NCI-H2227 treated with DMSO at 0.1 percent for 48 hours (cell line): Measurements from ENCODE around the gene TRPV4.

ENCODE experiments used
- DNase-seq: peaks from one replicate; lab custom pipeline; 2025; lab: John Stamatoyannopoulos, UW

TRPV4 gene

GRCh38 chr12:109739747-109740693 is 93.2 kb downstream of the TRPV4 start:
- DNase-seq, result peak; percentile 24

DNA sequence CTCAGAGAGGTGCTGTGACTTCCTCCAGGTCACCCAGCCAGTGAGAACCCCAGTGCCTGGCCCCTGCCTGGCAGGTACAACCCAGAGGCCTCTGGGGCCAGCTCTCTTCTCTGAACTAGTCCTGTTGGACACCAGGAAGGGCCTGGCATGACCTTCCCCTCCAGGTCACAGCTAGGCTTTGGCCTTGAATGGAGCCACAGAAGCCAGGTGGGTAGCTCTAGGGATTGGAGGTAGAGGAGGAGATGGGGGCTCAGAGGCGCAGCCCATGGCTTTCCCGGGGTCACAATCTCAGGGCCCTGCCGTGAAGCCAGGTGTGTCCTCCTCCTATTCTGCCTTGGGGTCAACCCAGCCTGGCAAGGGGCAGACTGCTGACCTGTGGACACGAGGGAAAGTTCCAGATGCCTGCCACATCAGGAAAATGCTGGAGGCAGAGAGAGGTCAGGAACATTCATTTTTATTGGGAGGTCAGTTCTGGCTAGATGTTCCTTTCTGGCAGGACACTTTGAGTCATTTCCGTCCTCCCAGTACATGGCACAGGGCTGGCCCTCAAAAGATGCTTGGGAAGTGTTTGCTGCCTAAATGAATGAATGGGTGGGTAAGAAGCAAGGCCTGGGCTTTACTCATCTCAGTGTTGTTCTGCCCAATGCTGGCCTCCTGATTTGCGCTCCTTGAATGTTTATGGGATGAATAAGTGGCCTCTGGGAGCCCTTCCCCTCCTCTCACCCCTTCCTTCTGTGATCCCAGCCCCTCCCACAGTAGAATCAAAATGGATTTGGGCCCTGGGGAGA is 94.1 kb downstream of the TRPV4 start:
- no peak for DNase-seq

DNA sequence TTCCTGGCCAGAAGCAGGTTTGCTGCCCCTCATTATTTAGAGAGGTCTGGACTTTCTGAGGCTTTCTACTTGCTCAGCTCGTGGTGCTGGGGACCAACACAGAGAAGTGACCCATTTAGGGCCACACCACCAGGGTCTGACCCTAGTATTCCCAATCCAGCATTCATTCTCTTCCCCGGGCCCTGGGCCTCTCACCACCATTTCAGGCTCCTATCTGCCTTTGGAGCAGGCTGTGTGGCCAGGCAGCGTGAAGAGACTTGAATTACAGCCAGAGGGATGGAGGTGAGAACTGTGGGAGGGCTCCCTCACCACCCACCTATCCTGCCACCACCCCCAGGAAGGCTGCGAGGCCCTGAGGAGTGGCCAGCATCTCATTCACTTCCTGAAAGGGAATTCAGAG is 95.0 kb downstream of the TRPV4 start:
- DNase-seq, result no peak

DNA sequence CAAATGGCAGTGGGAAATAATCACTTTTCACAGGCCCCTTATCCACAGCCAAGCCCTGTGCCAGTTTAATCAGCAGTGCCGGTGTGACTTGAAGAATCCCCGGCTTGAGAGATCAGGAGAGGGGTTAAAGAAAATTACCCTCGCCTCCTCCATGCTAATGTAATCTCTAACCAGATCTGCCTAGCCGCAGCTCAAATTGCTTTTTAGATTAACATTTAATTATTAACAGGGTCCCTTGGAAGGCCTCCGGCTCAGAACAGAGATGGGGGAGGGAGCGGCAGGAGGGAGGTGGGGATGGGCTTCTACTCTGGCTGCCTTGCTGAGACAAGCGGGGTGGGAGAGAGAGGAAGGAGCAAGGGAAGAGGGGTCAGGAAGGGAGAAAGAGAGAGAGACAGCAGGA is 95.6 kb downstream of the TRPV4 start:
- peak; percentile 63 for DNase-seq

- no peak for DNase-seq
Observed at GRCh38 chr12:109737126-109737525, 96.1 kb downstream of the TRPV4 start.

GRCh38 chr12:109736552-109737108 is 96.6 kb downstream of the TRPV4 start:
- DNase-seq, result peak; percentile 69

- no peak for DNase-seq
Observed at GRCh38 chr12:109735825-109736551, 97.2 kb downstream of the TRPV4 start.

- DNase-seq, result no peak
Observed at GRCh38 chr12:109735051-109735521, 98.1 kb downstream of the TRPV4 start.

DNA sequence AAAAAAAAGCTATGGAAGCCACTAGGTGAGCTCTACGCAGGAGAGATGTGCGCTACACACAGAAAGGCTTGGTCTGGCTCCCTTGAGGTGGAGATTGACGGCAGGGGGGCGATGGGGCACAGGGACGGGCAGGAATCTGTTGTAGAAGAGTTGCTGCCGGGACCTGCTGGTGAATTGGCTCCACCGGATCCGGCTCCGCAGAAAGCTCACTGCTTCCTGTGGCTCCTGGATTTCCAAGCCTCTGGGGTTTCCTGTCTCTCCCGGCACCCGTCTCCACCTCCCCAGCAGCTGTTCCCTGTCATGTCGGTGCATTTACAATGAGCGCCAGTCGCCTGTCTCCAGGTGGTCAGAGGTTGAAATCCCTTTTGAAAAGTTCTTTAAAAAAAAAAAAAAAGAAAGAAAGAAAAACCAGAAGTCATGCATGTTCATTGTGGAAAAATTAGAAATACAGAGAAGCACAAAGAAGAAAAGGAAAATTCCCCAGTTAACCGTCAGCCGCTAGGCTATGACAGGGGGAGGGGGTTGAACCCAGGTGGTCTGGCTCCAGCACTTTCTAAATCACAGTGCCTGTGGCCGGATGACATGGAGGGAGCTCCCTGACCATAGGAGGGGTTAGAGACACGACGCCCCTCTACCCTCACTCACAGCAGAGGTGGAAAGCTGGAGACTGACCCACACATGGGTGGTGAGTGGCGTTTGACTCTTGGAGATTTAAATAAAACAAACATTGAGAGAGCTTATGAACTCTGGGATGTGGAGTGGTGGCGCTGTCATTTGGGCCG is 98.8 kb downstream of the TRPV4 start:
- peak; percentile 14 for DNase-seq
